Type B pancreatic cell (in vitro differentiated cells): ENCODE data around the gene CREG1. TPM values are rescaled to one million over a fixed set of nuclear protein-coding genes. Genes with fewer than 3 reads are reported as not detected.

ENCODE experiments used
- DNase-seq: peaks from one replicate; pipeline ENCODE4 v3.0.0; 2021; ENCODE audit warnings: mixed read lengths; ENCODE audit not compliant: unreplicated experiment; ENCODE audit errors: extremely low spot score
- H3K27ac Mint-ChIP-seq: 2 replicates; pipeline ENCODE4 v1.8.0; 2021; ENCODE audit warnings: mild to moderate bottlenecking, mixed read lengths
- H3K27me3 Mint-ChIP-seq: 2 replicates; pipeline ENCODE4 v1.8.0; 2021; ENCODE audit warnings: mixed read lengths
- H3K36me3 Mint-ChIP-seq: 2 replicates; pipeline ENCODE4 v1.8.0; 2021; ENCODE audit warnings: mixed read lengths
- H3K4me1 Mint-ChIP-seq: one replicate; pipeline ENCODE4 v1.8.0; 2021; ENCODE audit warnings: mixed read lengths; ENCODE audit not compliant: unreplicated experiment
- H3K4me3 Mint-ChIP-seq: 2 replicates; pipeline ENCODE4 v1.8.0; 2021; ENCODE audit warnings: mild to moderate bottlenecking, mixed read lengths
- H3K9me3 Mint-ChIP-seq: 2 replicates; pipeline ENCODE4 v1.8.0; 2021; ENCODE audit warnings: mixed read lengths
- total RNA-seq: library from RNA; stranded (reverse); gene quantifications from 2 replicates; pipeline ENCODE4 v1.2.1, GENCODE V29; 2021; ENCODE audit warnings: low replicate concordance
- TF ChIP-seq, protein P1 (sequence below): fragments of 200-600 bp; sonication (generic); conservative IDR thresholded peaks from 2 replicates; pipeline ENCODE4 v1.5.0; 2021; ENCODE audit warnings: antibody characterized with exemption, mild to moderate bottlenecking

Gene CREG1
- total RNA-seq, 1 donor from 2014 or later, result 39.5 TPM

DNA sequence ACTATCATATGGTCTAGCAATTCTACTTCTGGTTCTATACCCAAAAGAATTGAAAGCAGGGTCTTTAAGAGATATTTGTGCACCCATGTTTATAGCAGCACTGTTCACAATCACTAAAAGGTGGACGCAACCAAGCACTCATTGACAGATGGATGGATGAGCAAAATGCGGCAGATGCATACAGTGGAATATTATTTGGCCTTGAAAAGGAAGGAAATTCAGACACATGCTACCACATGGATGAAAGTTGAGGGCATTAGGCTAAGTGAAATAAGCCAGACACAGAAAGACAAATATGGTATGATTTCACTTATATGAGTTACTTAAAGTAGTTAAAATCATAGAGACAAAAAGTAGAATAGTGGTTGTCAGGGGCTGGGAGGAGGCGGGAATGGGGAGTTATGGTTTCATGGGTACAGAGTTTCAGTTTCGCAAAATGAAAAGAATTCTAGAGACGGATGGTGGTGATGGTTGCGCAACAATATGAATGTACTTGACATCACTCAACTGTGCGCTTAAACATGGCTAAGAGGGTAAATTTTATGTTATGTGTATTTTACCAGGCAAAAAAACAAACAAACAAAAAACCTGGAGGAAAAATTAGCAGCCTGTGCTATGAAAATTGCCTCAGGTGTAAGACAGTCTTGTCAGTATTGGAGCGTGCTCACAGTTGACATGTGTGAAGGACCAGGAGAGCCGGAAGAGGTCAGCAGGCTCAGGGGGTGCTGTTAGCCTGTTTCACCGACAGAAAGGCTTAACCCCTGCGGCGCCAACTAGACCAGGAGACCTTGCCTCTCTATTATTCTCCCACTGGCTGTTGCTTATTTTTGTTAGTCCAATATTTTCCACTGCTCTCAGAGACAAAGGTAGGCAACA, 61.7 kb downstream of the CREG1 start:
- DNase-seq, result no peak
- no peak overlapping the region for H3K27ac Mint-ChIP-seq
- TF ChIP-seq, protein P1, sequence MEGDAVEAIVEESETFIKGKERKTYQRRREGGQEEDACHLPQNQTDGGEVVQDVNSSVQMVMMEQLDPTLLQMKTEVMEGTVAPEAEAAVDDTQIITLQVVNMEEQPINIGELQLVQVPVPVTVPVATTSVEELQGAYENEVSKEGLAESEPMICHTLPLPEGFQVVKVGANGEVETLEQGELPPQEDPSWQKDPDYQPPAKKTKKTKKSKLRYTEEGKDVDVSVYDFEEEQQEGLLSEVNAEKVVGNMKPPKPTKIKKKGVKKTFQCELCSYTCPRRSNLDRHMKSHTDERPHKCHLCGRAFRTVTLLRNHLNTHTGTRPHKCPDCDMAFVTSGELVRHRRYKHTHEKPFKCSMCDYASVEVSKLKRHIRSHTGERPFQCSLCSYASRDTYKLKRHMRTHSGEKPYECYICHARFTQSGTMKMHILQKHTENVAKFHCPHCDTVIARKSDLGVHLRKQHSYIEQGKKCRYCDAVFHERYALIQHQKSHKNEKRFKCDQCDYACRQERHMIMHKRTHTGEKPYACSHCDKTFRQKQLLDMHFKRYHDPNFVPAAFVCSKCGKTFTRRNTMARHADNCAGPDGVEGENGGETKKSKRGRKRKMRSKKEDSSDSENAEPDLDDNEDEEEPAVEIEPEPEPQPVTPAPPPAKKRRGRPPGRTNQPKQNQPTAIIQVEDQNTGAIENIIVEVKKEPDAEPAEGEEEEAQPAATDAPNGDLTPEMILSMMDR, result no peak
- H3K9me3 Mint-ChIP-seq, result no peaks in the 10 kb centered on the region
- H3K4me3 Mint-ChIP-seq, result no peak overlapping the region
- H3K27me3 Mint-ChIP-seq, result peaks cover 25% of the 10 kb centered on the region
- H3K4me1 Mint-ChIP-seq, result peaks cover 36% of the 10 kb centered on the region
- H3K36me3 Mint-ChIP-seq, result no peaks in the 10 kb centered on the region

Other genes with a start within 250 kb of the CREG1 start
- 0.29 and 0.58 TPM in 2 replicates for gene CD247, start 35.2 kb downstream of the CREG1 start, total RNA-seq
- gene RCSD1, start 76.5 kb upstream of the CREG1 start, total RNA-seq, result 0.75 and 5.4 TPM in 2 replicates
- gene MPZL1, start 168.2 kb upstream of the CREG1 start, total RNA-seq, result 93.8 and 103 TPM in 2 replicates